Stimulated activated CD4-positive, alpha-beta T cell treated with anti-CD3 and anti-CD28 coated beads, Interleukin-2, amount 100 ng/mL, for 4 hours (primary cell): ENCODE results near the gene ANAPC13.

Experiments
- DNase-seq: peaks from one replicate; pipeline ENCODE4 v3.0.0-alpha.2; 2020; ENCODE audit warnings: low read depth

Gene ANAPC13

DNA sequence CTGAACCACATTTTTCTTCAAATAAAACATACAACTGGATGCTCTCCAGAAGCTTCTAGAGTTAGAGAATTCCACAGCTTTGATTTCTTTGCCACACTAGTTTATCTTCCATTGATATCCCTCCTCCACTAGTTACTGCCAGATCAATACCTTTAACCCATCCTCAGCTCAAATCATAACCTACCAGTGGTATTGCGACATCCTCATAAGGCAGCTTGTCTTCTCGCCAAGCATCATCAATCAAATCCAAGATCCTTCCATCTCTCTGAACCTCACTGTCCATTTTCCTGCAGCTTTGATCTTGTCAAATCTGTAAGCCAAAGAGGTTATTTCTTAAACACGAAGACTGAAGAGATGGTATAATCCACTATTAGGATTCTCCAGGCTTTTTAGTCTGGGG is 3.2 kb downstream of the ANAPC13 start:
- DNase-seq, result no peak

DNA sequence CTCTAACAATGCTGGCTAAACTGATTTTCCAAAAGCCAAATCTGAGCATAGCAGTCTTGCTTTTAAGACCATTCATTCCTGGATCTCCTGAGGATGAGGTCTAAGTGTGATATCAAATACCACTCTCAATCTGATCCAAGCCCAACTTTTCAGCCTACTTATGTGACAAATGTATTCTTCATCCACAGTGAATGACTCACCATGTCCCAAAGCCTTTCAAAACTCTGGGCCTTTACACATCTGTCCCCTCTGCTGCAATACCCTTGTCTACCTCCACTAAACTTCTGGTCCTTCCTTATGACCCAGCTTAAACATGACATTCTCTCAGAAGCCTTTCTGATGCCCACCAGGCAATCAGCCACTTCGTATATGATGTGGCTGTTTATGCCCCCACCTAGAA is 4.6 kb downstream of the ANAPC13 start:
- DNase-seq, result no peak

DNA sequence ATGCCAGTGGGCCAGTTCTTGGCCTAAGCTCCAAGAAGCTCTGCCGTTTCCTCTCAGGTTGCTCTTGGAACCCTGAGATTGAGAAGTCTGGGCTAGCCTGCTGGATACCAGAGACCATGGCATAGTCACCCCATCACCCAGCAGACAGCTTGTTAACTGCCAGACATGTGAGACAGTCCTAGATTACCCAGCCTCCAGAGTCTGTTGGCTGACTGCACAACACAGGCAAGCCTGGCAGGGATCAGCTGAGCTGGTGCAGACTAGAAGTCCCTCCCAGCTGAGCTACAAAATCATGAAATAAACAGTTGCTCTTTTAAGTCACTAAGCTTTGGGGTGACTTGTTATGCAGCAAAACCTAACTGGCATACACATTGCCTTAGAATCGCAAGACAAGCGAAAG is 5.2 kb downstream of the ANAPC13 start:
- no peak for DNase-seq

DNA sequence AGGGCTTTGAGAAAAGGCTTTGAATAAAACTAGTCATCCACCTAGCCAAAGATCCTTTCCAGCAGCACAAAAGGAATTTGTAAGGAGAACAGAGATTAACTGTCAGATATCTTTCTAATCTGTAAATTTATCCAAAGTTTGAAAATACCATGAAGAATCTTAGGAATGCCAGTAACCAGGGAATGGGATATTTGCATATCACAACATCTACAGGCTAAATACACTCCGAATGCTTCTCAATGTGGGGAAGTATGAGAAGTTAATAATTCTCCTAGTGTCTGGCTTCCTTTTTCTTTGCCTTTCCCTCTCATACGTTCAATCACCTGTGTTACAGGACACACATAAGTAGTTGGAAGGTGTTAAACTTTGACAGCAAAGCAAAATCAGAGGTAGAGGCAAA is 7.8 kb downstream of the ANAPC13 start:
- no peak for DNase-seq

DNA sequence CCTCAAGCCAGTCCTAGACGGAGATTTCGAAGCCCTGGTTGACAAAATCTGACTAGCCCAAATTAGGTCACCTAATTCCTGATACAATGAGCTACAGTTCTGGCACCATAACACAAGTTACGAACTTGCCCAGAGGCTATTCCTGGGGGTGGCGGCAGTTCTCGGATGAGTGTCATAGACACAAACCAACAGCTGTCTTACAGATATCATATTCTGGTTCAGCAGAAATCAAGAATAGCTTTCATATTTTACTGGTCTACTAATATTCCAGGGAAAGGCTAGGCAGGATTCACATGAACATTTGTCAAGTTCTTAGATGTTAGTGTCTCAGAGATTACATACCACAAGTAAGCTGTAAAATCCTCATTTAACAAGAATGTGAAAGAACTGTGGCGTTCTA is 8.8 kb downstream of the ANAPC13 start:
- no peak for DNase-seq

DNA sequence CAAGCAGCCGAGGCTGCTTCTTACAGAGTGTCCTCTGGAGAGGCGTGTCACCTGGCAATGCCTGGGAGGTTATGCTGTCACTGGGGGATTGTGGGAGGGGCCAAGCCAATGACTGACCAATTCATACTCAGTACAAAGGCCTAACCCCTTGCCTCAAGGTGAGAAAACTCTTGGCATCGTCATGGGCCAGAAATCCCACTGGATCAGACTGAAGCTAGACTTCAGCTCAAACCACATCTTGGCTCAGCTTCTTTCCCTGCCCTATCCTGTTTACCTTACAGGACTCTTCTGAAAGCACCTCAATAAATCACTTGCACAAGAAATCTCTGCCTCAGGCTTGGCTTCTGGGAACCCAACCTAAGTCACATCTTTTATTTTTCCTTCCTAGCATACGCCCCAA is 9.5 kb downstream of the ANAPC13 start:
- DNase-seq, result no peak

DNA sequence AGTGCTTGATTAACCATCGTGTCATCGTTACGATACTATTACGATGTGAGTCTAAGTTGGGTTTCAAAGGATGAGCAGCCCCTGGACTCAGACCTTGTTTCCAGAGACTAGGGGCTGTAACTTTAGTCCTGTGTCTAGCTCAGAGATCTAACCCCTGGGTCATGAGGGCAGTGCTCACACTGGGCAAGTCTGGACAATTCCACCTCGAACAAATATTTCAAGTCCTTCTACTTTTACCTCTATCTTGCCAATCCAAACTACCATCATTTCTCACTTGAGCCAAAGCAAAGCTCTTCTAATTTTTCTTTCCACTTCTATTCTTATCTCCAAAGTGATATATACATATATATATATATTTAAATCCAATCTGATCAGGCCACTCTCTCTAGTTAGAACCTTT is 10.8 kb downstream of the ANAPC13 start:
- DNase-seq, result no peak

DNA sequence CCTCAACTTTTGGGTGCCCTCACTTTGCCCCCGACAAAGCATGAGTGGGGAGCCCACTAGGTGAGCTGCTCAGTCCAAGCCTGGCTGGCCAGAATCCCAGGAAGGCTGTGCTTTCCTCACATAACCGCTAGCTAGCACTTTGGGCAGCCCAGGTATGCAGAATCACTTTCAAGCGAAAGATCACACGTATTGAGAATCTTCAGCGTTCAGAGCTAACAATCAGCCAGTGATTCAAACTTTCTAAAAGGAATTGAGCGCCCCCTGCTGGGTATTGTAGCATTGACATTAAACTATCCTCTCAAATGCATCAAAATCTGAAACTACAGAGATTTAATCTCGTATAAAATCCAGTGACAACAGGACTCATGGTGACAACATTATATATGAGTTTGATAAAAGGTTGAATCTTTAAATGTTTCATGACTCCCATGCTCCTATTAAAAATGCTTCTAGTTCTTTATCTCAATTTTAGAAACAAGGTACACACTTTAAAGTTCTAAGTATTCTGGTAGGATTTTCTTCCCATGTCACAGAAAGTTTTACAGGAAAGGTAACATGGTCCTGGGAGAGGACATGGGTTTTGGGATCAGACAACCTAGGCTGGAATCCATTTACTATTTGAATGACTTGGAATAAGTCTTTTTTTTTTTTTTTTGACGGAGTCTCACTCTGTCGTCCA is 11.8 kb downstream of the ANAPC13 start:
- peak; percentile 63 for DNase-seq

DNA sequence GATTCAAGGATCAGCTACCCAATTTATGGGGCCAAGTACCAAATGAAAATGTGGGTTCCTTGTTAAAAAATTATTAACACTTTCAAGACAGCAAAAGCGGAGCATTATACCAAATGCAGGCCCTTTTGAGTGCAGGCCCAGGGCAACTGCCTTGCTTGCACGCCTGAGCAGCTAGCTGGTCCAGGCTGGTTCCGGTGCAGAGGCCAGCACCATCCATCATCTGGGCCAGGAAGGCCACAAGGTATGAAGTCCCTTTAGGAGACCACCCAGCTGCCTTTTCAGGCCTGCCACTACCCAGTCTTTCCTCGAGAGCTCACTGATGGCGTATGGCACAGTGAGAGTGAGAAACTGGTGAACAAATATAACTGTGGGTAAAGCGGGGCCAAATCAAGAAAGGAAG is 13.0 kb downstream of the ANAPC13 start:
- DNase-seq, result no peak

DNA sequence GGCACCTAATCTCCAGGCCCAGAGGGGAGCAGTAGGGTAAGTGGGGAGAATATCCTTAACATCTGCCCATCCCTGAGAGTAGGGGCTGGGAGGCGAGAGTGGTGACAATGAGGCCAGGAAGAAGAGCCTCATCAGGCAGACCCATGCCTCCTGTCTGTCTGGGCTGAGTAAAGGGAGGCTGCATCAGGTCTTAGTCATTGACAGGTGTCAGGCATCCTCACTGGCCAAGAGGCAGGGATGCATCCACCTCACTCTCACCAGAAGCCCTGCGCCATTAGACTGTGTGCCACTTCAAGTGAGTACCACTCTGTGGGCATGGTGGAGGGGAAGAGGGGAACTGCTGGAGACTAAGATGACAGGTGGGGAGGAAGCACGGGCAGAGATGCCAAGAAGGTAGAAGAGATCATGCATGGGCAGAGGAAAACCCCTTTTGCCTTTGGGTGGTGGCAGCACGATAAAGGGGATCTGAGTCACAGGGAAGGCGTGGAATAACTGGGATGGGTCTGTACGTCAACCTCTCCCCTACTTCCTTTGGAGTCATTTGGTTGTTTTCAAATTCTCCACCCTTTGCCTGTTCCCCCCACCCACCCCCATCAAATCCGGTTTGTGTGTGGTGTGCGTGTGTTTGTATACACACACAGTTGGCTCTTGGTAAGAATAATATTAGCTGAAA is 14.1 kb downstream of the ANAPC13 start:
- no peak for DNase-seq

DNA sequence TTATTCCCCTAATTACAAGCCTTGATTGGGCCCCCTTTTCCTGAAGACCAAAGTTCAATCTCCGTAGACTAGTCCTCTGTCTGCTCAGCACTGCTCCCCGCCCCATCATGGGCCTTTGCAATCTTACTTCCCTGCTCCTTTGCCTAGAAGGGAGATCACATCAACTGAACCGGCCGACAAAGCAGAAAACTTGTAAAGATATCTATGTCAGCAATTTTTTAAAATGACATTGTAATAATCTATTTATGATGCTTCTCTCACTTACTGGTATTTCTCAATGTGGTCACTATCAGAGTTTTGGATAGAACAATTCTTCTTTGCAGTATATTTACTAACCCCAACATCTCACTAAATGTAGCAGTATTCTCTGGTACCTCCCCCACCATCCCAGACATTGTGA is 17.3 kb downstream of the ANAPC13 start:
- DNase-seq, result no peak

DNA sequence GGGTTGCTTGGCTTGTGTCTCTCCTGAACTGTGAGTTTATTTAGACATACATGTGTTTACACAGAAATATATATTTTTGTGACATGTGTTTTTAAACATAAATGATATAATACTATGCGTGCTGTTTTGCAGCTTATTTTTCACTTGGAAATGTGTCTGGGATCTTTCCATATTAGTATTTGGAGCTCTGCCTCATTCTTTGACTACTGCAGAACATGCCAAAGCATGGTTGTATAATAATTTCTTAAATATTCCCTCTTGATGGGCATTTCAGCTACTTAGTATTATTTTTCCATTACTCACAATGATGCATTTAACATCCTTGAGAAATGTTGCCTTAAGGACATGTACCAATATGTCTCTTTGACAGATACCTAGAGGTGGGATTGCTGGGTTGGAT is 19.5 kb downstream of the ANAPC13 start:
- DNase-seq, result no peak

DNA sequence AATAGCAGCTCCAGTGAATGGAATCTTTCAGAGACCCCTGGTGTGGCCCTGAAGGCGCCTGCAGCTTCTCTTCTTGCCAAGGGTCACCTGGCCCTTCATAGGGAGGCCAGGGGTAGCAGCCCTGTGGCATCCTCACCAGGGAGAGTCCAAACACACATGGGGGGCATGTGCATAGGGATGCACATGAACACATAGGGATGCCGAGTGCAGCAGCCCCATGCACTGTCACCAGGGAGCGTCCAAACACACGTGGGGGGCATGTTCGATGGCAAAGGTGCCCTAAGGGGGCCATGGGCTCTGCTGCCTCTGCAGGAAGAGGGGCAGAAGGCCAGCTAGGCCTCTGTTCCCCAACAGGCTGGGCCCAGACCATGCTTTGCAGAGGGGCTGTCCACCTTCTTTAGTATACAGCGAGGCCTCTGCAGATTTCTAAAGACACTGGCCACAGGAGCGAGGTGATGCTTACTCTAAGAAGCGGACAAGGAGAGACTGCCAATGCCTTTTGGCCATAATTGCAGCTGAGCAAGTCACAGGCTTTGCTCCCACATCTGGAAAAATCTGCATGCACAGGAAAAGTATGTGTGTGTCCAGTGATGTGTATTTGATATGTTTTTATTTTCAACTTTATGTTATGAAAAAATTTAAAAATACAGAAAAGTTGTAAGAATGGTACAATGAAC is 21.0 kb downstream of the ANAPC13 start:
- DNase-seq, result no peak

DNA sequence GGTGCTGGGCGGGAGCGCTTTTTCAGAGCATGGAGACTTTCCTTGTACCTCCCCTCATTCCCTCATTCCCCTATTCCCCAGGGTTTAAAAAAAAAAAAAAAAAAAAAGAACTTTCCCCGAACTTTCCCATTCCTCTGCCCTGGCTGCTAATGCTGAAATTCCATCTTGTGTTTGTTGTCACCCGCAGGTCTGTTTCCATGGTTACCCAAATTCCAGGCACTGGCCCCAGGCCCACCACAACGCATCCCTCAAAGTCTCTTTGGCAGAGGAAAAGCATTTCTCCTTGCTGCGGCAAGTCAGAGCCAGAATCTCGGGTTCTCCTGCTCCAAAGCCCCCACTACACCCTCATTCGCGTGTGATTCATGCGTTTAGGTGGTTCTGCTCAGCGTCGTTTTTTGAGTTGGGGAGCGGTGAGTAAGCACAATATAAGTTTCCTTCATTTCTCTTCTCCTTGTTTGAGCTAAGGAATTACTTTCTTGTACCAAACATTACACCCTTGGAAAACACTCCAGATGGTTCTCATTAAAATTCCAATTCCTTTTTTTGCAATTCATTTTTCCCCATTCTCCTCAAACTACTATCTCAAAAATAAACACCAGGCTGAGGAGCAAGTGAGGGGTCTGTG is 21.6 kb downstream of the ANAPC13 start:
- no peak for DNase-seq

DNA sequence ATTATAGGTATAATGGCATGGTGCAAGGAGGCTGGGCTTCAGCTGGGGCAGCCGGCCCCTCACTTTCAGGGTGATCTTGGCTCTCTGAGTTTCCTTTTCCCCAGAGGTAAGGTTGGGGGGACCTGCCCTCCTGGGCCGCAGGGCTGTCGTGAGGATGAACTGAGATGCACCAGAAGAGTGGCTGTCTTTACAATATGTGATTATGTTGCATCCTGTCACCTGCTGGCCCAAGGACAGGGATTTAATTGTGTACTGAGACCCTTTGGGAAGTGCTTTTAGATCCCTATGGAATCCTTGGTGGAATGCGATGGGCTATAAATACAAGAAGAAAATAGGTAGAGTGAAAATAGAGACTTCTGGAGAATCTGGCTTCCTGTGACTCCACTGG is 22.1 kb downstream of the ANAPC13 start:
- no peak for DNase-seq

DNA sequence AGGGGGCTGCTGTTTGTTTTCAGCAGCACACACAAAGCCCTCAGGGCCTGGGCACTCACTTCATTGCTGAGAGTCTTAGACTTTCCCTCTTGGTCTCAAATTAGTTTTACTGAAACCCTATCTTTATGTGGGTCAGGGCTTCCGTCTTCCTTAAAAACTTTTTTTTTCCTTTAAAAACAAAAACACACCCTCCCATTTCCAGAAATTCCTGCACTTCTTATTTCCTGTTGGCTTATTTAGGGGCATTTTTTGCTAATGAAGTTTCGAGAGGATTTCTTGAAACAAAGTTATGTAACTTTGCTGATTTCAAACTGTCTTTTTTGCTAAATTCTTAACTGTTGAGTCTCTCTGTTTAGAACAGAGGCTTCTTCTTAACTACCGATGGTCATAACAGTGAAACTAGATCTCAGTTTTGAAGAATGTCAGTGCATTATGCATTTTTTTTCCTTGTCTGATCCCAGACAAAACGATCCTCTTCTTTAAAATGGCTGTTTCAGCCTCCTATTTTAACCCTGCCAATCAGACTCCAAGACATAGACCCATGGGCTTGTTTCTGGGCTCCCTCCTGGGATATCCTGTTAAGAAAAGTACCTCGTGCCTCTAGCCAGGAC is 23.3 kb downstream of the ANAPC13 start:
- no peak for DNase-seq

DNA sequence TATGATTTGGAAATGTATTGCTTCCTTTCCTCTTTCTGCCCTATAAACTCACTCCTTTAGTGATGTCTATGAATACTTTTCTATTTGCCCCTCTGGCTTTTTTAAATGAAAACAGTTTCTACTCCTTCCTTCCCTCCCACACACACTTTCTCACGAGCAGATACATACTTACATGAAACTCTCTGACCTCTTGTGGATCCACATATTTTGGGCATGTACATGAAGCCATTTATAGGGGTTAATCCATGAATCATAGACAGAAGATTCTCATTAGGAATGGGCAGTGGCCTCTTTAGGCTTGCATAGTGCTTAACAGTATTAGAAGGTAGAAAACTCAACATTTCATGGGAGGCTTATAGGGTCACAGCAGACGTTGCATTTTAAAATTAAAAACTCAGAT is 24.8 kb downstream of the ANAPC13 start:
- DNase-seq, result no peak

DNA sequence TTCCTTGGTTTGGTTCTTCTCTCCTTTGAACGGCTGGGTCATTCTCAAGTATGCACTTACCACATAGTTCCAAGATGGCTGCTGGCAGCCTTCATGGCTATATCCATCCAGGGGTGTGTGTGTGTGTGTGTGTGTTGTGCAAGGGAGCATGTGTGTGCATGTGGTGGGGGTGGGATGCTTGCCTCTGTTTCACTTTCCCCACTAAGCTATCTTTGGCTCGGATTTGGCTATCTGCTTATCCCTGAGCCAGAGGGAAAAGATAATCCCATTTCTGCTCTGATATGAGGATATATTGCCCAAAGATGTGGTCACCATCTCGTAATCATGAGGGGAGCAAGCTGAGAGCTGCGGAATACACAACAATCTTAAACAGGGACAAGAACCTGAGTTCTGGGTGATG is 26.2 kb downstream of the ANAPC13 start:
- DNase-seq, result no peak

DNA sequence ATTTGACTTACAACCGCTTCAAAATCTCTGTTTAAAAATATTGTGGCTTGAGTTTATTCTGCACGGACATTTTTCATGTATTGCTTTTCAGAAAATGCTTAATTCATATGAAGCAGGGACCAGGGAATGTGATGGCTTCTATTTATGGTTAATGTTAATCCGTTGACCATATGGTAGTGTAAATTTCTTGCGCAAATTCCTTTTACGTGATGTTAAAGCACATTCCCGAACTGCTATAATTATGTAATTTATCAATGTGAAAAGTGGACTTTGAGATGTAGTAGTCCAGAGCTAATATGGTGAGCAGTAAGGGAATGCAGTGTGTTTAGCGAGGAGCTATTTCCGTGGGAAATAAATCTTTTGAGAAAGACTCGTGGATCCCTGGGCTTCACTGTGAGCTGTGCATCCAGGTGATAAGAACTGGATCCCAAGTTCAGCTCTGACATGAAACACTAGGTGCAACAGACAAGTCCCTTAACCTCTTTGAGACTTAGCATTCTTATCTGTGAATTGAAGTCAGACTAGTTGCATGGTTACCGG is 27.3 kb downstream of the ANAPC13 start:
- DNase-seq, result no peak

DNA sequence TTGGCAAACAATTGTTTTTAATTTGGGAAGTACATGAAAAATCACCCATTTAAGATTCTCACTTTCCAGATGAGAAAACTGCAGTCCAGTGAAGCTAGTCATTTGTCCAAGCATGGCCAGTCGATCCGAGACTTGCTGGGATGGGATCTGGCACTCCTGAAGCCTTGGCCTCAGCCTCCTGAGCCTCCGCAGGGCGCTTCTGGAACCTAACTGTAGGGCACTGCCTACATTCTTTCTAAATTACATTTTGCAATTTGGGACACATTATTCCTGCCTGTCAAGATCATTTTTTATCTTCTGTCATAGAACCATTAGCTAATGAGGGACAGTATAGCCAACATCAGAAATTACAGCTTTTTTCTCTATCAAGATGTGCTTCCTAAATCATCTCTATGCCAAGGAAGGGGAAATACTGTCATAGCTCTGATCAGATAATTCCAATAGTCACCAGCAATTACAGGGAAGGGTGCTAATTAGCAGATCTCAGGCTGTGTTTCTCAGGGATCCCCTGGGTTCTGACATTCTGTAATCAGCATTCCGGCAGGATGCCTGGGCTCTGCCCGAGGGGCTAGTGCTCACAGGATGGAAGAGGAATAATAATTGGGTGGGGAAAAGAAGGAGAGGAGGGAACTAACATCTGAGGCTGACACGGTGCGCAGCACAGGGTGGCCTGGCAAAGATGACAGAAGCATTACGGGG is 28.3 kb downstream of the ANAPC13 start:
- no peak for DNase-seq

DNA sequence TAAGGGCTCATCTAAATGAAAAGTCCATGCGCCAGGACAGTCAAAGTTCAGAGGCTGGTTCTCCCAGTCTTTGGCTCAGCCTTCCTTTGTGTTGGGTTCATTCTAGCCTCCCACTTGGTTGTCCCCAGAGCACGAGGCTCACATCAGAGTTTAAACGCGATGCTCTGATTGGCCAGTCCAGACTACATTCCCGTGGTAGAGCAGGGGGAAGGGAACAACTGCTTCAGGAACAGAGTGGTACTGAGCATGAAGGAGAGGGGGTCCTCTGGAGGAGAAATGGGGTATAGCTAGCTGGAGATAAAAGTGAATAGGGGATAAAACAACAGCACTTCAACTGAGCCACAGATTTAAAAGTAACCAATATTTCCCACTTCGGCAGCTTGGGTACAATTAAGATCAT is 32.2 kb downstream of the ANAPC13 start:
- no peak for DNase-seq

DNA sequence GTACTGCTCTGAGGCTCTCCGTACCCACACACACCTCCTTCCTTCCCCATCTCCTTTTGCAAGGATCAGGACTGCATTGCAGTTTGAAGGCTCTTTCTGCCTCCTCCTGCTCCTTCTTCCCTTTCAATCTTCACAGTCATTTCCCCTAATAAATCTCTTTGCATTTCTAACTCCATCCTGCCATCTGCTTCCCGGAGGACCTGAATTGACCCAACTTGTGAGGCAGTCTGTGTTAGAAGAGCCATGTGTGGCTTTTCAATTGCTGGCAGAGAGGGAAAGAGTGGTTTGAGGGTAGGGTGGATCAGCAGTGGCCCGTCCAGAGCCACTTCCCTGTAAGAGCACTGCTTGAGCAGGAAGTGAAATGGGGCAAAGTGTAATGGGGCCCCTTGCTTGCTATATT is 35.8 kb downstream of the ANAPC13 start:
- no peak for DNase-seq
